Activated effector memory CD4-positive, alpha-beta T cell treated with anti-CD3 and anti-CD28 coated beads, Interleukin-2, amount 50 U/mL, for 16 hours (primary cell): ENCODE data around the gene DMBX1.

ENCODE experiments used
- DNase-seq: peaks from one replicate; pipeline ENCODE4 v3.0.0-alpha.2; 2020

DMBX1 gene

GRCh38 chr1:46526691-46527291 is 37.2 kb downstream of the DMBX1 start:
- no peak for DNase-seq

- DNase-seq: peak; percentile 89
These were observed 38.0 kb downstream of the DMBX1 start for GRCh38 chr1:46527474-46528296.

- no peak for DNase-seq
These were observed 38.8 kb downstream of the DMBX1 start for GRCh38 chr1:46528297-46528955.

- DNase-seq: no peak
These were observed 39.5 kb downstream of the DMBX1 start for GRCh38 chr1:46529031-46529630.

- DNase-seq: no peak
These were observed 40.7 kb downstream of the DMBX1 start for GRCh38 chr1:46530311-46530710.

- no peak for DNase-seq
These were observed 41.3 kb downstream of the DMBX1 start for GRCh38 chr1:46530791-46531409.

- no peak for DNase-seq
These were observed 42.5 kb downstream of the DMBX1 start for GRCh38 chr1:46532095-46532494.

- peak; percentile 89 for DNase-seq
These were observed 43.0 kb downstream of the DMBX1 start for GRCh38 chr1:46532498-46533178.

- peak; percentile 82 for DNase-seq
These were observed 43.7 kb downstream of the DMBX1 start for GRCh38 chr1:46533179-46533864.

- peak; percentile 67 for DNase-seq
These were observed 45.4 kb downstream of the DMBX1 start for GRCh38 chr1:46535063-46535462.

- DNase-seq: no peak
These were observed 46.9 kb downstream of the DMBX1 start for GRCh38 chr1:46536527-46536926.

GRCh38 chr1:46537651-46538050 is 48.0 kb downstream of the DMBX1 start:
- DNase-seq: no peak

GRCh38 chr1:46538147-46538546 is 48.5 kb downstream of the DMBX1 start:
- no peak for DNase-seq
